ENCODE results near the gene LCP1. TPM values are rescaled to one million over a fixed set of nuclear protein-coding genes. Genes with fewer than 3 reads are reported as not detected.

The LCP1 gene
- total and polyA plus RNA-seq, 2 donors, result 181 to 596 TPM

GRCh38 chr13:46145135-46145534 lies 36.8 kb downstream of the LCP1 start:
- no peak for DNase-seq (ENCODE audit: low read depth in 6 of 9, low spot score in 9 of 9)
- Histone ChIP-seq H3K9me3 (ENCODE audit: control insufficient read depth in 2 of 2, insufficient read depth in 1 of 2, low read length in 1 of 2) (no peaks in the 10 kb centered on the region), H3K27me3 (ENCODE audit: control insufficient read depth in 2 of 2, insufficient read depth in 1 of 2, low read length in 1 of 2) (no peaks in the 10 kb centered on the region), H3K4me1 (ENCODE audit: control insufficient read depth in 2 of 2, insufficient read depth in 2 of 2, low read length in 2 of 2) (peaks cover 8 to 16% of the 10 kb centered on the region in 2 donors), H3K4me3 (ENCODE audit: low read length in 2 of 2) (no peak overlapping the region), H3K36me3 (ENCODE audit: control insufficient read depth in 2 of 2, insufficient read depth in 2 of 2, low read length in 1 of 2) (peaks cover 47 to 84% of the 10 kb centered on the region in 2 donors), H3K27ac (ENCODE audit: low read depth in 1 of 2, low read length in 1 of 2) (no peak overlapping the region)
- 95% methylated on average over 4 of the region's 4 CpGs for whole genome bisulfite sequencing

- peaks cover 54 to 89% of the 10 kb centered on the region in 2 donors for H3K36me3 ChIP-seq (ENCODE audit: control insufficient read depth in 2 of 2, insufficient read depth in 2 of 2, low read length in 1 of 2)
- H3K4me3 ChIP-seq (ENCODE audit: low read length in 2 of 2), result no peak overlapping the region
- H3K27me3 ChIP-seq (ENCODE audit: control insufficient read depth in 2 of 2, insufficient read depth in 1 of 2, low read length in 1 of 2), result no peaks in the 10 kb centered on the region
- peaks cover 0 to 3% of the 10 kb centered on the region in 2 donors for H3K4me1 ChIP-seq (ENCODE audit: control insufficient read depth in 2 of 2, insufficient read depth in 2 of 2, low read length in 2 of 2)
- no peaks in the 10 kb centered on the region for H3K9me3 ChIP-seq (ENCODE audit: control insufficient read depth in 2 of 2, insufficient read depth in 1 of 2, low read length in 1 of 2)
- WGBS, result 97% methylated on average over 4 of the region's 4 CpGs
- no peak for DNase-seq (ENCODE audit: low read depth in 6 of 9, low spot score in 9 of 9)
- no peak overlapping the region for H3K27ac ChIP-seq (ENCODE audit: low read depth in 1 of 2, low read length in 1 of 2)
Observed at GRCh38 chr13:46143184-46143701, 38.7 kb downstream of the LCP1 start.

GRCh38 chr13:46142776-46143175 lies 39.2 kb downstream of the LCP1 start:
- H3K4me3 ChIP-seq (ENCODE audit: low read length in 2 of 2), result no peak overlapping the region
- H3K27ac ChIP-seq (ENCODE audit: low read depth in 1 of 2, low read length in 1 of 2), result no peak overlapping the region
- WGBS, result 95% methylated on average over 3 of the region's 3 CpGs
- H3K36me3 ChIP-seq (ENCODE audit: control insufficient read depth in 2 of 2, insufficient read depth in 2 of 2, low read length in 1 of 2), result peaks cover 55 to 89% of the 10 kb centered on the region in 2 donors
- no peak for DNase-seq (ENCODE audit: low read depth in 6 of 9, low spot score in 9 of 9)
- H3K27me3 ChIP-seq (ENCODE audit: control insufficient read depth in 2 of 2, insufficient read depth in 1 of 2, low read length in 1 of 2), result no peaks in the 10 kb centered on the region
- no peaks in the 10 kb centered on the region for H3K4me1 ChIP-seq (ENCODE audit: control insufficient read depth in 2 of 2, insufficient read depth in 2 of 2, low read length in 2 of 2)
- H3K9me3 ChIP-seq (ENCODE audit: control insufficient read depth in 2 of 2, insufficient read depth in 1 of 2, low read length in 1 of 2), result no peaks in the 10 kb centered on the region

GRCh38 chr13:46140044-46140443 lies 41.9 kb downstream of the LCP1 start:
- 93% methylated on average over 2 of the region's 2 CpGs for WGBS

GRCh38 chr13:46137627-46138317 lies 44.2 kb downstream of the LCP1 start:
- H3K36me3 ChIP-seq (ENCODE audit: control insufficient read depth in 2 of 2, insufficient read depth in 2 of 2, low read length in 1 of 2), result peaks cover 58 to 92% of the 10 kb centered on the region in 2 donors
- no peaks in the 10 kb centered on the region for H3K9me3 ChIP-seq (ENCODE audit: control insufficient read depth in 2 of 2, insufficient read depth in 1 of 2, low read length in 1 of 2)
- DNase-seq (ENCODE audit: low read depth in 6 of 9, low spot score in 9 of 9), result no peak
- no peaks in the 10 kb centered on the region for H3K27me3 ChIP-seq (ENCODE audit: control insufficient read depth in 2 of 2, insufficient read depth in 1 of 2, low read length in 1 of 2)
- 97% methylated on average over 2 of the region's 2 CpGs for WGBS
- peaks cover 0 to 6% of the 10 kb centered on the region in 2 donors for H3K4me1 ChIP-seq (ENCODE audit: control insufficient read depth in 2 of 2, insufficient read depth in 2 of 2, low read length in 2 of 2)
- H3K4me3 ChIP-seq (ENCODE audit: low read length in 2 of 2), result no peak overlapping the region
- no peak overlapping the region for H3K27ac ChIP-seq (ENCODE audit: low read depth in 1 of 2, low read length in 1 of 2)

More at GRCh38 chr13:46140044-46140443, 41.9 kb downstream of the LCP1 start:
- no peak for DNase-seq (ENCODE audit: low read depth in 6 of 9, low spot score in 9 of 9)
- H3K4me1 ChIP-seq (ENCODE audit: control insufficient read depth in 2 of 2, insufficient read depth in 2 of 2, low read length in 2 of 2), result peaks cover 0 to 3% of the 10 kb centered on the region in 2 donors
- no peaks in the 10 kb centered on the region for H3K9me3 ChIP-seq (ENCODE audit: control insufficient read depth in 2 of 2, insufficient read depth in 1 of 2, low read length in 1 of 2)
- H3K36me3 ChIP-seq (ENCODE audit: control insufficient read depth in 2 of 2, insufficient read depth in 2 of 2, low read length in 1 of 2), result peaks cover 67 to 93% of the 10 kb centered on the region in 2 donors
- no peak overlapping the region for H3K27ac ChIP-seq (ENCODE audit: low read depth in 1 of 2, low read length in 1 of 2)
- H3K4me3 ChIP-seq (ENCODE audit: low read length in 2 of 2), result no peak overlapping the region
- H3K27me3 ChIP-seq (ENCODE audit: control insufficient read depth in 2 of 2, insufficient read depth in 1 of 2, low read length in 1 of 2), result no peaks in the 10 kb centered on the region

- Histone ChIP-seq H3K36me3 (ENCODE audit: control insufficient read depth in 2 of 2, insufficient read depth in 2 of 2, low read length in 1 of 2) (peaks cover 66 to 95% of the 10 kb centered on the region in 2 donors), H3K4me1 (ENCODE audit: control insufficient read depth in 2 of 2, insufficient read depth in 2 of 2, low read length in 2 of 2) (peaks cover 0 to 15% of the 10 kb centered on the region in 2 donors), H3K9me3 (ENCODE audit: control insufficient read depth in 2 of 2, insufficient read depth in 1 of 2, low read length in 1 of 2) (no peaks in the 10 kb centered on the region), H3K4me3 (ENCODE audit: low read length in 2 of 2) (no peak overlapping the region), H3K27ac (ENCODE audit: low read depth in 1 of 2, low read length in 1 of 2) (no peak overlapping the region), H3K27me3 (ENCODE audit: control insufficient read depth in 2 of 2, insufficient read depth in 1 of 2, low read length in 1 of 2) (no peaks in the 10 kb centered on the region)
- DNase-seq (ENCODE audit: low read depth in 6 of 9, low spot score in 9 of 9), result no peak
- 96% methylated on average over 4 of the region's 4 CpGs for WGBS
Observed at GRCh38 chr13:46136688-46137087, 45.3 kb downstream of the LCP1 start.

- H3K9me3 ChIP-seq (ENCODE audit: control insufficient read depth in 2 of 2, insufficient read depth in 1 of 2, low read length in 1 of 2), result no peaks in the 10 kb centered on the region
- WGBS, result 92% methylated on average over 4 of the region's 4 CpGs
- peak in 1 of 9 donors; percentile 33 for DNase-seq (ENCODE audit: low read depth in 6 of 9, low spot score in 9 of 9)
- H3K4me3 ChIP-seq (ENCODE audit: low read length in 2 of 2), result no peak overlapping the region
- no peaks in the 10 kb centered on the region for H3K27me3 ChIP-seq (ENCODE audit: control insufficient read depth in 2 of 2, insufficient read depth in 1 of 2, low read length in 1 of 2)
- H3K4me1 ChIP-seq (ENCODE audit: control insufficient read depth in 2 of 2, insufficient read depth in 2 of 2, low read length in 2 of 2), result peaks cover 0 to 24% of the 10 kb centered on the region in 2 donors
- H3K27ac ChIP-seq (ENCODE audit: low read depth in 1 of 2, low read length in 1 of 2), result peak overlapping the region; percentile 31 to 55
- H3K36me3 ChIP-seq (ENCODE audit: control insufficient read depth in 2 of 2, insufficient read depth in 2 of 2, low read length in 1 of 2), result peaks cover 65 to 98% of the 10 kb centered on the region in 2 donors
Observed at GRCh38 chr13:46134961-46135522, 46.9 kb downstream of the LCP1 start.

GRCh38 chr13:46134494-46134893 lies 47.5 kb downstream of the LCP1 start:
- no peak overlapping the region for H3K4me3 ChIP-seq (ENCODE audit: low read length in 2 of 2)
- H3K36me3 ChIP-seq (ENCODE audit: control insufficient read depth in 2 of 2, insufficient read depth in 2 of 2, low read length in 1 of 2), result peaks cover 68 to 99% of the 10 kb centered on the region in 2 donors
- peaks cover 0 to 29% of the 10 kb centered on the region in 2 donors for H3K4me1 ChIP-seq (ENCODE audit: control insufficient read depth in 2 of 2, insufficient read depth in 2 of 2, low read length in 2 of 2)
- H3K27me3 ChIP-seq (ENCODE audit: control insufficient read depth in 2 of 2, insufficient read depth in 1 of 2, low read length in 1 of 2), result no peaks in the 10 kb centered on the region
- peak overlapping the region in 1 of 2 donors; percentile 55 for H3K27ac ChIP-seq (ENCODE audit: low read depth in 1 of 2, low read length in 1 of 2)
- 93% methylated on average over 2 of the region's 2 CpGs for WGBS
- DNase-seq (ENCODE audit: low read depth in 6 of 9, low spot score in 9 of 9), result no peak
- no peaks in the 10 kb centered on the region for H3K9me3 ChIP-seq (ENCODE audit: control insufficient read depth in 2 of 2, insufficient read depth in 1 of 2, low read length in 1 of 2)

- no peaks in the 10 kb centered on the region for H3K27me3 ChIP-seq (ENCODE audit: control insufficient read depth in 2 of 2, insufficient read depth in 1 of 2, low read length in 1 of 2)
- H3K4me3 ChIP-seq (ENCODE audit: low read length in 2 of 2), result no peak overlapping the region
- peaks cover 0 to 43% of the 10 kb centered on the region in 2 donors for H3K4me1 ChIP-seq (ENCODE audit: control insufficient read depth in 2 of 2, insufficient read depth in 2 of 2, low read length in 2 of 2)
- H3K36me3 ChIP-seq (ENCODE audit: control insufficient read depth in 2 of 2, insufficient read depth in 2 of 2, low read length in 1 of 2), result peaks cover 67 to 96% of the 10 kb centered on the region in 2 donors
- peak overlapping the region in 1 of 2 donors; percentile 57 for H3K27ac ChIP-seq (ENCODE audit: low read depth in 1 of 2, low read length in 1 of 2)
- WGBS, result 98% methylated on average over 3 of the region's 3 CpGs
- no peaks in the 10 kb centered on the region for H3K9me3 ChIP-seq (ENCODE audit: control insufficient read depth in 2 of 2, insufficient read depth in 1 of 2, low read length in 1 of 2)
- DNase-seq (ENCODE audit: low read depth in 6 of 9, low spot score in 9 of 9), result no peak
Observed at GRCh38 chr13:46132109-46132508, 49.9 kb downstream of the LCP1 start.

Measured in thymus (tissue), 11 donors.